ENCODE data around the gene CYP1A2.
"Not testable (repeated sequence)": the region's sequence is repeated elsewhere in the genome, so short reads cannot be mapped to it uniquely, and the experiment has no call there.

CYP1A2 gene

GRCh38 chr15:74777769-74778598 is 29.3 kb downstream of the CYP1A2 start:
- no peak for DNase-seq (ENCODE audit: low spot score)

GRCh38 chr15:74778599-74778970 is 29.9 kb downstream of the CYP1A2 start:
- DNase-seq (ENCODE audit: low spot score) = no peak

GRCh38 chr15:74779162-74779648 is 30.6 kb downstream of the CYP1A2 start:
- DNase-seq (ENCODE audit: low spot score) = no peak

- no peak for DNase-seq (ENCODE audit: low spot score)
Observed at GRCh38 chr15:74780523-74781430, 32.1 kb downstream of the CYP1A2 start.

GRCh38 chr15:74781431-74782258 is 33.0 kb downstream of the CYP1A2 start, which contains the start of gene CSK:
TSS of gene CSK (plus strand) at chr15:74782080. CDS start at chr15:74798298, 16,218 bp downstream.
- DNase-seq (ENCODE audit: low spot score) = peak; percentile 61

- no peak for DNase-seq (ENCODE audit: low spot score)
Observed at GRCh38 chr15:74782259-74783071, 33.8 kb downstream of the CYP1A2 start.

- DNase-seq (ENCODE audit: low spot score) = no peak
Observed at GRCh38 chr15:74783072-74783807, 34.6 kb downstream of the CYP1A2 start.

GRCh38 chr15:74783808-74784175 is 35.1 kb downstream of the CYP1A2 start:
- DNase-seq (ENCODE audit: low spot score) = no peak

- DNase-seq (ENCODE audit: low spot score) = no peak
Observed at GRCh38 chr15:74784426-74785193, 36.0 kb downstream of the CYP1A2 start.

- DNase-seq (ENCODE audit: low spot score) = no peak
Observed at GRCh38 chr15:74785194-74786032, 36.8 kb downstream of the CYP1A2 start.

- DNase-seq (ENCODE audit: low spot score) = not testable (repeated sequence)
Observed at GRCh38 chr15:74786081-74786480, 37.4 kb downstream of the CYP1A2 start.

GRCh38 chr15:74786551-74787165 is 38.0 kb downstream of the CYP1A2 start:
- DNase-seq (ENCODE audit: low spot score) = no peak

- peak; percentile 50 for DNase-seq (ENCODE audit: low spot score)
Observed at GRCh38 chr15:74787251-74788041, 38.8 kb downstream of the CYP1A2 start.

GRCh38 chr15:74788042-74788682 is 39.5 kb downstream of the CYP1A2 start:
- DNase-seq (ENCODE audit: low spot score) = no peak

- no peak for DNase-seq (ENCODE audit: low spot score)
Observed at GRCh38 chr15:74788683-74789151, 40.1 kb downstream of the CYP1A2 start.

- DNase-seq (ENCODE audit: low spot score) = no peak
Observed at GRCh38 chr15:74789171-74789631, 40.6 kb downstream of the CYP1A2 start.

GRCh38 chr15:74789741-74790079 is 41.1 kb downstream of the CYP1A2 start:
- DNase-seq (ENCODE audit: low spot score) = no peak
